GM12892 (cell line): Measurements from ENCODE around the gene FMN2.

Experiments
- POLR2A ChIP-seq: IDR thresholded peaks from 2 replicates; pipeline ENCODE4 v1.6.1; 2011; ENCODE audit warnings: low read depth, low read length, control low read depth
- POLR2AphosphoS5 ChIP-seq: IDR thresholded peaks from 2 replicates; pipeline ENCODE4 v1.6.1; 2011; ENCODE audit warnings: low read depth, low read length, control low read depth
- TAF1 ChIP-seq: IDR thresholded peaks from 2 replicates; pipeline ENCODE4 v1.6.1; 2011; ENCODE audit warnings: low read depth, mild to moderate bottlenecking, control low read depth, low read length, borderline replicate concordance

GRCh38 chr1:240464099-240464498, 372.4 kb downstream of the FMN2 start:
- TF ChIP-seq TAF1 (no peak), POLR2A (no peak), POLR2AphosphoS5 (no peak)
